8988T (cell line): ENCODE results near the gene MRI1.
A peak's percentile ranks its signal among the peaks of the same experiment; 100 is the strongest.
"Not testable (repeated sequence)": the region's sequence is repeated elsewhere in the genome, so short reads cannot be mapped to it uniquely, and the experiment has no call there.

Source experiments
- DNase-seq: peaks from one replicate; pipeline ENCODE4 v3.0.0; 2011

MRI1 gene

DNA sequence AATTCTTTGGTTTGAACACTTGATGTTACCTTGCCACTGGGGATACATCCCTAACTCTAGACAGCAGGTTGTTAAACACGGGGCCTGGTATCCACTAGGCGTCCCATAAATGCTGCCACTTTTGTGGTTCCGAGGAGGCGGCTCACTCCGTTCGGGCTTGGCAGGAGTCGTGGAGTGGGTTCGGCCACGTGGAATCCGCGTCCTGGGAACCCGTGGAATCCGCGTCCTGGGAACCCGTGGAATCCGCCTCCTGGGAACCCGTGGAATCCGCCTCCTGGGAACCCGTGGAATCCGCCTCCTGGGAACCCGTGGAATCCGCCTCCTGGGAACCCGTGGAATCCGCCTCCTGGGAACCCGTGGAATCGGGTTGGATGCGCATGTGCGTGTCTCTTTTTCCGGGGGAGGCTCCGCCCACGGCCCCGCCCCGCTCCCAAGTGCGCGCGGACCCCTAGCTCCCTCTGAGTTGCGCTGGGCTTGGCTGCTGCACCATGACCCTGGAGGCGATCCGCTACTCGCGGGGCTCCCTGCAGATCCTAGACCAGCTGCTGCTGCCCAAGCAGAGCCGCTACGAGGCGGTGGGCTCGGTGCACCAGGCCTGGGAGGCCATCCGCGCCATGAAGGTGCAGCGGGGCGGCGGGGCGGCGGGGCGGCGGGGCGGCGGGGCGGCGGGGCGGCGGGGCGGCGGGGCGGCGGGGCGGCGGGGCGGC is at the start of gene MRI1:
Gene MRI1 (plus strand): TSS at position 422 of the 707 bp plus-strand sequence. CDS start 67 bp downstream, at position 489.
- DNase-seq = peak; percentile 75

DNA sequence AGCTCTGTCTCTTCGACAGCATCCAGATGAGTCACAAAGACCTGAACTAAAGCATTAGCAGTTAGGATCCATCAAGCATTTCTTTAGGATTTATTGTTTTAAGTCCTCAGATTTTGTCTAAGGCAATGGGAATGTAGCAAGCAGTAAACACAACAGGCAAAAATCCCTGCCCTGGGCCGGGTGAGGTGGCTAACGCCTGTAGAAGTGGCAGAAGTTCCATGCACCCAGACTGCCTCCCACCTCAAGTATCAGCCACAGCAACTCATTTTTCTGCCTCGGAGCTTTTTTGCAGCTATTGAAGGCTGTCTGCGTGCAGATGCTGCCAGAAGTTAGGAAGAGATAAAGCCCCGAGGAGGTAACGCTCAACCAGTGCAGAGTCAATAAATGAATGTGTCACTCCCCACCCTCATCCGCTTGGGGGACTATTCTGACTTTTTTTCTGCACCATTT is 47.1 kb upstream of the MRI1 start:
- no peak for DNase-seq

DNA sequence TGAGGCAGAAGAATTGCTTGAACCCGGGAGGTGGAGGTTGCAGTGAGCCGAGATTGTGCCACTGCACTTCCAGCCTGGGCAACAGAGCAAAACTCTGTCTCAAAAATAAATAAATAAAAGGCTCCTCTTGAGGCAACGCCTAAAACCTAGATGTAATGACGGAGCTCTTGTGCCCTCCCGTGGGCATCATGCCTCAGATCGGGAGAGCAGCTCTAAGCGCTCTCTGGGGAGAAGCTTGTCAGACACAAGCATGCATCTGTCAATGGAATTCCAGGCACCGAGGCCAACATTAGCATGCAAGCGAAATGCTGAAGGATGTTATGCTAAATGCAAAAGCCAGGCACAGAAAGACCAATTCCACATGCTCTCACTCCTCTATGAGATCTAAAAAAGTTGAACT is 45.6 kb upstream of the MRI1 start:
- DNase-seq = no peak

DNA sequence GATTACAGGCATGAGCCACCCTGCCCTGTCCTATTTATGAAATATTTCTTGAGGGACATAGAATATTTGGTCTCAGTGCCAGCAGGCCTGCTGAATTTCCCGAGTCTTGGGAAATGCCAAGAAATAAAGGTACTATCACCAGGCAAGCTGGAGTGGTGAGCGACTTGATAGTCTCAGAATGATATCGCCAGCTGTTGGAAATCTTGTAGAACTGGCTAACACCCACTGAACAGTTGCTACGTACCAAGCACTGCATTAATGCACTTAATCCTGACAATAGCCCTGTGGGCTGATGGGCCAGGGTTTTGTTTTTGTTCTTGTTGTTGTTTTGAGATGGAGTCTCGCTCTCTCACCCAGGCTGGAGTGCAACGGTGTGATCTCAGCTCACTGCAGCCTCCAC is 42.2 kb upstream of the MRI1 start:
- no peak for DNase-seq

DNA sequence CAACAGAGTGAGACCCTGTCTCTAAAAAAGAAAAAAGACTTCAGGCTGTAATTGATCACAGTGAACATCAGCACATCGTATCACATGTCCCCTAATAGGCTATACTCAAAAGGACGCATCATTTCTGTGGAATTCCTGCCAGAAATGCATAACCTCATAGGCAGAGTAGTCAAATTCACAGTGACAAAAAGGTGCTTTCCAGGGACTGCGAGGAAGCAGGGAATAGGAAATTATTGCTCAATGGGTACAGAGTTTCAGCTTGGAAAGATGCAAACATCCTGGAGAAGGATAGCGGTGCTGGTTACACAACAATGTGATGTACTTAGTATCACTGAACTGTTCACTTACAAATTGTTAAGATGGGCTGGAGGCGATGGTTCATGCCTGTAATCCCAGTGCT is 41.1 kb upstream of the MRI1 start:
- DNase-seq = no peak

DNA sequence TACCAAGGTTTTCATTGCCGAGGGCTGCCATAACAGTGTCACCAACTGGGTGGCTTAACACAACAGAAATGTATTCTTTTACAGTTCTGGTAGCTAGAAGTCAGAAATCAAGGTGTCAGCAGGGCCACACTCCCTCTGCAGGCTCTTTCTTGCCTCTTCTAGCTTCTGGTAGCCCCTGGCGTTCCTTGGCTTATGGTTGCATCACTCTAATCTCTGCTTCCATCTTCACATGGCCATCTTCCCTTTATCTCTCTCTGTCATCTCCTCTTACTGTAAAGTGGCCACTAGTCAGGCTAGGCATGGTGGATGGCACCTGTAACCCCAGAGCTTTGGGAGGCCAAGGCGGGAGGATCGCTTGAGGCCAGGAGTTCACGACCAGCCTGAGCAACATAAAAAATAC is 38.0 kb upstream of the MRI1 start:
- DNase-seq = no peak

DNA sequence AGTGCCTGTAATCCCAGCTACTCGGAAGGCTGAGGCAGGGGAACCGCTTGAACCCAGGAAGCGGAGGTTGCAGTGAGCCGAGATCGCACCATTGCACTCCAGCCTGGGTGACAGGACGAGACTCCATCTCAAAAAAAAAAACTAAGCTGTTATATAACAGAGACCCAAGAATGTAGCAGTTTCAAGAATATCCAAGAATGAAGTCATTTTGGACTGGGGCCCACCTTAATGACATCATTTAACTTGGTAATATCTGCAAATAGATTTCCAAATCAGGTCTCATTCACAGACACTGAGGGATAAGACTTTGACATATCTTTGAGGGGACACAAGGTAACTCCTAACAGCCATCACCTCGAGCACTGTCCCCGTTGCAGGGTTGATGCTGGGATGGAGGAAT is 36.5 kb upstream of the MRI1 start:
- DNase-seq = no peak

DNA sequence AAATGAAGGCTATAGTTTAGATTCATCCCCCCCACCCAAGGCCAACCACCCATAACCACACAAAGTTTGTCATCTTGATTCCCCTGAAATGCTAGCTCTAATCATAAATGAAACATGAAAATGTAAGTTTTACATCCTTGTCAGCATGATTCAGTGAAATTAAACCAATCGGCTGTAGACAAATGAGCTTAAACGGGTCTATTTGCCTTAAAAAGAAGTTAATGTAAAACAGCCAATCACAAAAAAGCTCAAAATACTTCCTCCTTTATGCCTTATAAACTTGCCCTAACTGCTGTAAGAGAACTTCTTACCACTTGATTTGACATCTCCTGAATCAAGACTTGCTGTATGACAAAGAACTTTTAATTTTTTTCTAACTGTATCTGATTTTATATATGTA is 34.5 kb upstream of the MRI1 start:
- no peak for DNase-seq

DNA sequence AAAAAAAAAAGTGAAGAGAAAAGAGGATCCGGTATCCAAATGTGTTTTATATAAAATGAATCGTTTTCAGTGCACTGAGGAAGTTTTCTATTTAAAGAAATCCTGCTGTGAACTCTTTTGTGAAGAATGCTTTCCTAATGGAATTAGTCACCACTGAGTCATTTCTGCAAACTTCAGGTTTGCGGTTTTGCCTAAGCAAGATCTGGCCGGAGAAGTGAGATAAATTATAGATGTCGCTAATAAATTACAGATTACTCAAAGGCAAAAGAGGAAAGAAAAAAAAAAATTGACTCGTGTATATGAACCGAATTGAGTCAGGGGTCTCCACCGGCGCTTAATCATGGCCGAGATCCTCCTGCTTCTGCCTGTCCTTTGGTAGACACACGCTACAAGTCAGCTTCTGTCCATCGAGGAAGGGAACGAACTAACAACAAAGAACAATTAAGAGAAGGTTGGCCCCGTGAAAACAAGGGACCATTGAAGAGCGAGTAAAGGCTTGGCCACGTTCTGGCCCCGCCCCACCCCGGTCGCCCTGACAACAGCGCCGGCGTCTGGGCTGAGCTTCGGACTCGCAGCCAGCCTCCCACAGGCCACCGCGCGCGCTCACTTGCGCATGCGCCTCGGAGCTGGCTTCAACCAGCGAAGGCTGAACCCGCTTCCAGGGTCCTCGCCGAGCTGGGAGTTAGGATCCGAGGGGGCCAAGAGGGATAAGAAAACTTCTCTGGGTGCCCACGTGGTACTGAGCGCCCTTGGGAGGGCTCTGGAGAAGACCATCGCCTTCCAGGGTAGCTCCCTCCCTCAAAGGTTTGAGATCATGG is 33.0 kb upstream of the MRI1 start:
- peak; percentile 74 for DNase-seq

DNA sequence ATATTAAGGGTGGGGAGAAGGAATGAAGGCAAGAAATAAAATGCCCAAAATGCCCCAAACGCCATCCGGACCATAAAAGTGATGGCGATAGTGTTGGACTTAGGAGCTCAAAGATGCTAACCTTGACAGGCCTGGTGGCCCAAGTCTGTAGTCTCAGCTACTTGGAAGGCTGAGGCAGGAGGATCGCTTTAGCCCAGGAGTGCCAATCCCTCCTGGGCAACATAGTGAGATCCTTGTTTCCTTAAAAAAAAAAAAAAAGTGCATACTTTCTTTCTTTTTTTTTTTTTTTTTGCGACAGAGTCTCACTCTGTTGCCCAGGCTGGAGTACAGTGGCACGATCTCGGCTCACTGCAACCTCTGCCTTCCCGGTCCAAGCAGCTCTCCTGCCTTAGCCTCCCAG is 32.0 kb upstream of the MRI1 start:
- no peak for DNase-seq

DNA sequence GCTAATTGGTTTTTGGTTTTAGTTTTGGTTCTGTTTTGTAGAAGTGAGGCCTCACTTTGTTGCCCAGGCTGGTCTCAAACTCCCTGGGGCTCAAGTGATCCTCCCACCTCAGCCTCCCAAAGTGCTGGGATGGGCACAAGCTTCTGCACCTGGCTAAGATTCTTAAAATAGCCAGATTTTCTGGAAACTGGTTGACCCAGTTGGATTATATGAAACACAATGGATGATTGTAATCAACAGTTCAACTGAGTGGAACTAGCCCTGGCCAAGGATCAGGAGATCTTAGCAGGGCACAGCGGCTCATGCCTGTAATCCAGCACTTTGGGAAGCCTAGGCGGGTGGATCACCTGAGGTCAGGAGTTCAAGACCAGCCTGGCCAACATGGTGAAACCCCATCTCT is 29.6 kb upstream of the MRI1 start:
- DNase-seq = no peak

DNA sequence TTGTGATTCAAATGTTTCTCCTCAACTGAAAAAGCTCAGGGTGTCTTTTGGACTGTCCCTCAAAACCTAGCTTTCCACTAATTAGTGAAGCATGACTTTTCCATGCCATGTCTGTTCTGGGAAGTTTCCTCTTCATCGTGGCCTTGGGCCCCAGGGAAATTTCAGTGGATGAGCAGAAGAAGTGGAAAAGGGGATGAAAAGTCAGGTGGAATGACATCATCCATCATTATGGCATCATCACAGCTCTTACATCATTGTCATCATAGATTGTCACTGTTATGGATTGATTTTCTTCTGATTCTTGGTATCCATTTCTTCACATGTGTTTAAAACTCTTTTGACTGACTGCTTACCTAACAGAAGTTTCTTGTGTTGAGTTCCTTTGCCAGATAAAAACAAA is 26.2 kb upstream of the MRI1 start:
- DNase-seq = no peak

DNA sequence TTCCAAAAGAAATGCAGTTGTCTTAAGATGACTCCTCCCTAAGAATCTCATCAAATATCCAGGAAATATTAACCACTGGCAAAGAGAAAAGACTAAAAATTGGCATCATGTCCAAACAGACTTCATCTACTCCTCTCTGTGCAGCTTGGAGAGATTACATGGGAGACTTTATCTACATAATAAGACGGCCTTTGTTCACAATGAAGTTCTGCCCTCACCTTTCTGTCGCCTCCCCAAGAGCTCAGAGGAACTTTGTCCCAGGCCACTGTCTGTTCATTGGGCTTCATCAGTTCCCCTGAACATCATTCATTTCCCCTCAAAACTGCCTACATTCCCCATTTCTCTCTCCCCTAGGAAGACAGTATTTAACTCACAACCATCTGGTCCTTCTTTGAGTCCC is 22.4 kb upstream of the MRI1 start:
- DNase-seq = no peak

DNA sequence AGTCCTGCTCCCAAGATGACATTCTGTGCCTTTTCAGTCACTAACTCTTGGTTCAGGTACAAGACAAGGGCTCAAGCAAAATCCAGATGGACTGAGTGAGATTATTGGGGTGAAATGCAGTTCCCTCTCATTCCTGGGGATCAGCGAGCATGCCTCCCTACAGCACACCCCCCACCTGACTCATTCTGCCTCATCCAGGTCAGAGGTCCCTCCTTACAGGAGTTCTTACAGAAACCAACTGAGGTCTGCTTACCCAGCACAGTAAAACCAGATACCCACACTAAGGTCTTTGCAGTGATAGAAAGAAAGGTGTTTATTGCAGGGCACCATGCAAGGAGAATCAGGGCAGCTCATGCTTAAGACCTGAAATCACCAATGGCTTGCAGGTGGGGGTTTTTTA is 21.6 kb upstream of the MRI1 start:
- DNase-seq = no peak

DNA sequence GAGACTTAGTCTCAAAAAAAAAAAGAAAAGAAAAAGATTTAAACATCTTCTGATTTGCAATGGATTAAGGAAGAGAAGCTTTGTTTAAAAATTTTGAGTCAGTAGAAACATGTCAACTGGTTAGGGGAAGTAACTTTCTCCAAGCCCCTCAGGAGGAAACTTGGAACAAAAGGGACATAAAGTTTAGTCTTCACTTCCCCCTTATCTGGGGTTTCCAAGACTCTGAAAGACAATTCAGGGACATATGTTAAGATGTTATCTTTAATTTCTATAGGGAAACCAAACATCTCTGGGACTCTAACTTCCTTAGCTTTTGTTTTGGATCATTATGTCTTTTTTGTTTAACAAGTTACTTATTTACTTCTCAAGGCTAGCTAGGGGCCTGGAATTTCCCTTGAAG is 20.1 kb upstream of the MRI1 start:
- no peak for DNase-seq

DNA sequence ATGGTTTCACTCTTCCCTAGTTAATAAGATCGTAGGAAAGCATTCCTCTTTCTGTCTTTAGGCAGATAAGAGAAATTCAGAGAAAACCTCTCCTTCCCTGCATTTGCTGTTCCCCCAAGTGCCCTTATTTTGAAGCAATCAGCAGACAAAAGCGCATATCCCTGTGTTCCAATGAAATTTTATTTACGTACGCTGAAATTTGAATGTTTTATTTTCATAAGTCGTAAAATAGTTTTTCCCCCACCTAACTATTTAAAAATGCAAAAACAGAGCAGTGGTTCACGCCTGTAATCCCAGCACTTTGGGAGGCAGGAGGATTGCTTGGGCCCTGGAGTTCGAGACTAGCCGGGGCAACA is 17.2 kb upstream of the MRI1 start:
- no peak for DNase-seq

DNA sequence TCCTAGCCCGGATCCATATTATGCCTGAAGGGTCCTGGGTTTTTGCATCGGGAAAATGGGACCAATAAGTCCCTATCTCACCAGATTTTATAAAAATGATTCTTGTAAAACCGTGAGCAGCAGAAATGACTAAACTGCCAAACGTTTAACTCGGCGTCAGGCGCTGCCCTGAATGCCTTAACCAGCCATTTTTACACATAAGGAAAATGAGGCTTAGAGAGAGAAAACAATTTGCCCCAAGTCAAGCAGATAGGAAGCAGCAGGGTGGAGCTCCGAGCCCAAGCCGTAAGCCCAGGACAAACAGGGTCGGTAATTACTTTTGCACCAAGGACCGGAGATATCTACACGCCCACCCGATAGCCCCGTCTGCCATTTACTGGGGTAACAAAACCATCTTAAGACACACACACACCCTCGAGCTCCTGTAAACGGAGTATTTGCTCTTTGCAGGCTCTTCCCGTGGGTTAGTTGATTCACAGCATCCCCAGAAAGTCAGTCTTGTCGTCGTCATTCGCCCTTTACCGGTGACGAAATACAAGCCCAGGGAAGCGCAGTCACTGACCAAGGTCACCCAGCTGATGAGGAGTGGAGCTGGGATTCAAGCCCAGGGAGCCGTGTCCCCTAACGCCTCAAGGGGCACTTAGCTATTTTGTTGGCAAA is 16.0 kb upstream of the MRI1 start:
- no peak for DNase-seq

DNA sequence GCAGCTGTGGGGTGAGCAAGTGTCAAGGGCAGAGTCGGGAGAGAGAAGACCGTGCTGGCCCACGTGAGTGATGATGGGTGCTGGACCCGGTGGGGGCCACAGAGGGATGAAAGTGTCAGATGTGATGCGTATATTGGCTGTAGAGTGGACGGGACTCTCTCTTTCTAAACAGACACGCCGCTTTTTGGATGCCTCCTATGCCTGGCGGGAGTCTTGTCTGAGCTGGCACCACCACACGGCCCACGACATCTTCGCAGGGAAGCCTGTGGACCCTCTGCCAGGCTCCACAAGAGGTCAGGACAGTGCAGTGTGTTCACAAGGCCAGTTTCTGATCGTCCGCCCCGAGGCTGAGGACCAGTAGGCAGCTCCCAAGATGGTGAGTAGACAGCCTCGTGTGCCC is 12.9 kb upstream of the MRI1 start:
- DNase-seq = no peak

DNA sequence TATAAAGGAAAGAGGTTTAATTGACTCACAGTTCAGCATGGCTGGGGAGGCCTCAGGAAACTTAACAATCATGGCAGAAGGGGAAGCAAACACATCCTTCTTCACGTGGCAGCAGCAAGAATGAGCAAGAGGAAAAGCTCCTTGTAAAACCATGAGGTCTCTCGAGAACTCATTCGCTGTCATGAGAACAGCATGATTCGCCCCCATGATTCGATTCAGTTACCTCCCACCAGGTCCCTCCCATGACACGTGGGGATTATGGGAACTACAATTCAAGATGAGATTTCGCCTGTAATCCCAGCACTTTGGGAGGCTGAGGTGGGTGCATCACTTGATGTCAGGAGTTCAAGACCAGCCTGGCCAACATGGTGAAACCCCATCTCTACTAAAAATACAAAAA is 10.7 kb upstream of the MRI1 start:
- not testable (repeated sequence) for DNase-seq

DNA sequence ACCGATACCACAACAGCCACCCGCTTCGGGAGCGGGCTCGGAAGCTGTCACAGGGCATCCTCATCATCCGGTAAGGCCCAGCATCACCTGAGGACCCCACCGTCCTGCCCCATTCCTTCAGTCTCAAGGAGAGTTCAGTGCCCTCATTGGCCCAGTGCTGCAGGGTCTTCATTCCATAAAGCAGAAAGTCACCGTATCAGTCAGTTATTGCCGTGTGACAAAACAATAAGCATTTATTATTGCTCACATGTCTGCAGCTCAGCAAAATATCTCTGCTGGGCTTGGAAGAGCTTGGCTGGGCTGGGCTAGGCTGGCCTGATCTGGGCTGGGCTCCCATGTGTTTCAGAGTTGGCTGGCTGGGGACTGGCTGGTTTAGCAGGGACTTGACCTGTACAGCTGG is 8.1 kb upstream of the MRI1 start:
- DNase-seq = no peak

DNA sequence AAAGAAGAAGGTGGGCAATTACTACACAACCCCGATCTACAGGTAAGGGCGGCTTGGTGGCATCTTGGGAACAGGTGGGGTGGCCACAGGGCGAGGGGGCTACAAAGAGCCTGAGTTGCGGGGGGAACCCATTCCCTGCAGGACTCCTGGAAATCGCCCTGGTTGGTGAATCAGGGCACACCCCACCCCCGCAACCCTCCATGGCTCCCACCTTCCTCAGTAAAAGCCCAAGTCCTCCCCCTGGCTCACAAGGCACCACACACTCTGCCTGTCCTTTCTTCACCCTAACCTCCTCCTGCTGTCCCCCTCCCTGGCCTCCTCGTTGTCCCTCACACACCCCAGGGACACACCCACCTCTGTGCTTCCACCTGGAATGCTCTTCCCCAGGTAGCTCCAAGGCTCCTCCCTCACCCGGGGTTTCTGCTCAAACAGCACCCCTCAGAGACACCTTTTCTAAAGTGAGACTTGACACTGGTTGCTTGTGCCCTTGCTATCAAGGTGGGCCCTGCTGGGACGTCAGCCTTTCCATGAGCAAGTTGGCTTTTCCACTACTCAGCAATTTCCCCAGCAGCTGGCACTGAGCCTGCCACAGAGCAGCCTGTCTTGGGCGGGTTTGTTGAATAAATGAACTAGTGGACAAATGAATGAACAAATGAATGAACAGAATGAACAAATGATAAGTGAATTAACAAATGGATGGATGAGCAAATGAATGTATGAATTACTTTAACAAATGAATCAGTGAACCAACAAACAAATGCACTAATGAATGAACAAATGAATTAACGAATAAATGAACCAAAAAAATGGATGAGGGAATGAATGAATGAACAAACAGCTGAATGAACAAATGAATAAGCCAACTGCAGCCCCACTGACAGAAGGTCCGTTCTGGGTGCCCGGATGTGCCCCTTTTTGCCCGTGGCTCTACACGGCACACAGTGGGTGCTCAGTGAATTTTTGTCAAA is 6.2 kb upstream of the MRI1 start:
- DNase-seq = no peak

DNA sequence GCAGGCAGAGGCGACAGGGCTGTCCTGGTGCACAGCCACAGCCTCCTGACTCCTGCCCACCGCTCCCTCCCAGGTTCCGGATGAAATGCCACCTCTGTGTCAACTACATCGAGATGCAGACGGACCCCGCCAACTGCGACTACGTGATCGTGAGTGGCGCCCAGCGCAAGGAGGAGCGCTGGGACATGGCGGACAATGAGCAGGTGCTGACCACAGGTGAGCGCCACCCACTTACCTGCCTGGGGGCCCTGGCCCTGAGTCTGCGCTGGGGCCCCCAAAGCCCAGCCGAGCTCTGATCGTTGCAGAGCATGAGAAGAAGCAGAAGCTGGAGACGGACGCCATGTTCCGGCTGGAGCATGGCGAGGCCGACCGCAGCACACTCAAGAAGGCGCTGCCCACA is 5.5 kb upstream of the MRI1 start:
- DNase-seq = no peak

DNA sequence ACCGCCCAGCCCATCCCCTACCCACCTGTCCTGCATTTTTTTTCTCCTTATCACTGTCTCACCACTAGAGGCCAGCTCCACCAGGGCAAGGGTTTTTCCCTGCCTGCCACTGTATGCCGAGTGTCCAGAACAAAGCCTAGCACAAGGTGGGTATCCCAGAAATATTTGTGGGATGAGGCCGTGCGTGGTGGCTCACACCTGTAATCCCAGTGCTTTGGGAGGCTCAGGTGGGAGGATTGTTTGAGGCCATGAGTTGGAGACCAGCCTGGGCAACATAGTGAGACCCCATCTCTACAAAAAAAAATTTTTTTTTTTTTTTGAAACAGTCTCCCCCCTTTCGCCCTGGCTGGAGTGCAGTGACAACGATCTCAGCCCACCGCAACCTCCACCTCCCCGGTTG is 2.9 kb upstream of the MRI1 start:
- no peak for DNase-seq
